GM10248 (cell line): ENCODE measurements around the gene LONP1.

Source experiments
- CTCF ChIA-PET: fragments of 300-600 bp; sonication (Branson Sonifier 250); formaldehyde crosslinking; extraction: SDS; loops from one replicate; lab custom pipeline; 2021; ENCODE audit warnings: antibody characterized with exemption; lab: Yijun Ruan, JAX
- POLR2A ChIA-PET: fragments of 350-650 bp; sonication (Branson Sonifier 250); formaldehyde crosslinking; extraction: SDS; loops from one replicate; lab custom pipeline; 2020; ENCODE audit warnings: antibody characterized with exemption; lab: Yijun Ruan, JAX
- DNase-seq: peaks from one replicate; pipeline ENCODE4 v3.0.0; 2012; ENCODE audit errors: extremely low spot score
- CTCF ChIP-seq: IDR thresholded peaks from 2 replicates; pipeline ENCODE4 v1.5.1; 2012; ENCODE audit warnings: mild to moderate bottlenecking, low read depth; ENCODE audit errors: extremely low read depth, missing control alignments, control extremely low read depth

Gene LONP1

GRCh38 chr19:5667751-5668271, 52.1 kb downstream of the LONP1 start:
- POLR2A ChIA-PET = no interaction called here
- DNase-seq = no peak
- CTCF ChIA-PET = interaction anchor here (1.3 kb wide), 1 partner anchor 22 kb away, joined by 3 read pairs; no protein-coding TSS in a partner anchor
- TF ChIP-seq CTCF = no peak

GRCh38 chr19:5666921-5667610, 52.9 kb downstream of the LONP1 start:
- DNase-seq = no peak
- ChIA-PET POLR2A (no interaction called here), CTCF (interaction anchor here (1.3 to 1.6 kb wide), 2 partner anchors 10 to 22 kb away, joined by 3 read pairs; no protein-coding TSS in a partner anchor)
- no peak for TF ChIP-seq CTCF

- POLR2A ChIA-PET = interaction anchor here (0.9 kb wide), 1 partner anchor 43 kb away, joined by 3 read pairs; the partner anchor contains the start of genes SAFB and SAFB2
Observed at GRCh38 chr19:5665781-5666513, 54.0 kb downstream of the LONP1 start.

GRCh38 chr19:5664515-5664914, 55.4 kb downstream of the LONP1 start:
- ChIA-PET CTCF (interaction anchor here (1.3 to 1.5 kb wide), 2 partner anchors 10 to 22 kb away, joined by 3 to 4 read pairs; no protein-coding TSS in a partner anchor), POLR2A (no interaction called here)
- no peak for DNase-seq
- TF ChIP-seq CTCF = no peak

More at GRCh38 chr19:5665781-5666513, 54.0 kb downstream of the LONP1 start:
- no peak for TF ChIP-seq CTCF
- CTCF ChIA-PET = interaction anchor here (1.1 to 1.6 kb wide), 4 partner anchors 11 to 23 kb away, joined by 3 to 5 read pairs (median 4); no protein-coding TSS in a partner anchor
- no peak for DNase-seq

GRCh38 chr19:5663904-5664303, 56.0 kb downstream of the LONP1 start:
- DNase-seq = no peak
- CTCF ChIA-PET = interaction anchor here (1.5 kb wide), 1 partner anchor 22 kb away, joined by 3 read pairs; no protein-coding TSS in a partner anchor
- POLR2A ChIA-PET = no interaction called here
- TF ChIP-seq CTCF = no peak

- ChIA-PET CTCF (interaction anchor here (1.1 to 1.9 kb wide), 3 partner anchors 10 to 28 kb away, joined by 3 to 9 read pairs (median 3); no protein-coding TSS in a partner anchor), POLR2A (interaction anchor here (0.6 kb wide), 1 partner anchor 197 kb away, joined by 4 read pairs; no protein-coding TSS in a partner anchor)
- no peak for DNase-seq
- TF ChIP-seq CTCF = no peak
Observed at GRCh38 chr19:5661483-5661882, 58.5 kb downstream of the LONP1 start.
